T-helper 1 cell treated with Interleukin-12 subunit alpha and Interleukin-12 subunit beta and Interleukin-4 antibody, amounts not matched to agents 30 μg/mL and 1 μg/mL, for 36 hours (primary cell): ENCODE data around the gene PPP1R7.
"Not testable (repeated sequence)": the region's sequence is repeated elsewhere in the genome, so short reads cannot be mapped to it uniquely, and the experiment has no call there.

Experiments
- H3K27ac Mint-ChIP-seq: one replicate; pipeline ENCODE4 v1.8.0; 2021; ENCODE audit warnings: mild to moderate bottlenecking, mixed read lengths
- H3K27me3 Mint-ChIP-seq: one replicate; pipeline ENCODE4 v1.8.0; 2021; ENCODE audit warnings: low read depth, mixed read lengths
- H3K36me3 Mint-ChIP-seq: one replicate; pipeline ENCODE4 v1.8.0; 2021; ENCODE audit warnings: low read depth, mixed read lengths
- H3K4me1 Mint-ChIP-seq: one replicate; pipeline ENCODE4 v1.8.0; 2021; ENCODE audit warnings: low read depth, mixed read lengths
- H3K4me3 Mint-ChIP-seq: one replicate; pipeline ENCODE4 v1.8.0; 2021; ENCODE audit warnings: mild to moderate bottlenecking, moderate library complexity, mixed read lengths
- H3K9me3 Mint-ChIP-seq: one replicate; pipeline ENCODE4 v1.8.0; 2021; ENCODE audit warnings: mixed read lengths

Gene PPP1R7

DNA sequence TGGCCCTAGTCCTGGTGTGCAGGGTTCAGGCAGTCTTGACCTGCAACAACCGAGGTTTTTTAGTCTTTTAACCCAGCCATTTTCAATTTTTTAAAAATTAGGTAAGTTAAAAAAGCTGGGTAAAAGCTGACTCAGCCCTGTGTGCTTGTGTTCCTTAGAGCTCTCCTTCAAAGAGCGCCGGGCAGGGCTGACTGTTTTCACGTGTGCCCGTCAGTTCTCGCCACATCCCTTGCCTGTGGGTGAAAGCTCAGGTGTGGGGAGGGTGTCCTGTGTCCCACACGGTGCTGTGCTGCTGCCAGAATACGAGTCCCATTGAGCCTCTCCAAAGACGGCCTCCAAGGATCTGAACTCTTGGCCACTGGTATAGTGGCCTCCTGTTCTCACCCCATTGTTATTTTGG lies 33.0 kb downstream of the PPP1R7 start:
- Mint-ChIP-seq H3K4me3 (no peak overlapping the region), H3K27ac (no peak overlapping the region), H3K36me3 (peaks cover 15% of the 10 kb centered on the region), H3K9me3 (no peaks in the 10 kb centered on the region), H3K27me3 (no peaks in the 10 kb centered on the region), H3K4me1 (no peaks in the 10 kb centered on the region)

DNA sequence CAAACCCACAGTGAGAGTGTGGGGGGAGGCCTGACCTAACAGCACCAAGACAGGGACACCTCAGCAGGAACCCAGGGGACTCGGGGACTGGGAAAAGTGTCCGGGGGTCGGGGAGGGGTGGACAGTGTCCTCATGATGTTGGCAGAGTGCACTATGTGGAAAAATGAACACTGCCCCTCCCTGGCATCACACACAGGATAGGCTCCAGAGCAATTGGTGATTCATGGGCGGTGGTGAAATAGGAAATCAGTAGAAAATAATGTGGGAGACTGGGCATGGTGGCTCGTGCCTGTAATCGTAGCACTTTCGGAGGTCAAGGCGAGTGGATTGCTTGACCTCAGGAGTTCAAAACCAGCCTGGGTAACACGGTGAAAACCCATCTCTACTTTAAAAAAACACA lies 34.6 kb downstream of the PPP1R7 start:
- no peak overlapping the region for H3K27ac Mint-ChIP-seq
- H3K36me3 Mint-ChIP-seq: peaks cover 5% of the 10 kb centered on the region
- no peak overlapping the region for H3K4me3 Mint-ChIP-seq
- H3K9me3 Mint-ChIP-seq: no peaks in the 10 kb centered on the region
- no peaks in the 10 kb centered on the region for H3K27me3 Mint-ChIP-seq
- no peaks in the 10 kb centered on the region for H3K4me1 Mint-ChIP-seq

DNA sequence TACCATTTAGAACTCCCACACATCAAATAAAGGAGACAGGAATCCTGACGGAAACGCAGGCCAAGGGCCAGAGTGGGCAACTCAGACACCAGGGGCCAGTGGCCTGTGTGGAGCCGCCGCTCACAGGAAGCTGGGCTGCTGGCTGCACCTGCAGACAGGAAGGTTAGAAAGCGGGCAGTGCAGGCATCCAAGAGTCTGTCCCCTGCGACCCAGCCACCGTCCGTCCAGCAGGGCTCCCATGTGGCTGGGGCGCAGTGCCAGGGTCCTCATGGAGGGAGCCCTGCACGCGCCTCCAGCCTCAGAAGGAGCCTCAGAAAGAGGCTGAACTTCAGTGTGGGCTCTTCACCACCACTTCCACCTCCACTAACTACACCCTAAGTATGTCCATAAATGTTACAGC lies 35.7 kb downstream of the PPP1R7 start:
- H3K4me3 Mint-ChIP-seq: no peak overlapping the region
- H3K4me1 Mint-ChIP-seq: no peaks in the 10 kb centered on the region
- H3K36me3 Mint-ChIP-seq: peaks cover 2% of the 10 kb centered on the region
- H3K27ac Mint-ChIP-seq: no peak overlapping the region
- H3K9me3 Mint-ChIP-seq: no peaks in the 10 kb centered on the region
- H3K27me3 Mint-ChIP-seq: no peaks in the 10 kb centered on the region

DNA sequence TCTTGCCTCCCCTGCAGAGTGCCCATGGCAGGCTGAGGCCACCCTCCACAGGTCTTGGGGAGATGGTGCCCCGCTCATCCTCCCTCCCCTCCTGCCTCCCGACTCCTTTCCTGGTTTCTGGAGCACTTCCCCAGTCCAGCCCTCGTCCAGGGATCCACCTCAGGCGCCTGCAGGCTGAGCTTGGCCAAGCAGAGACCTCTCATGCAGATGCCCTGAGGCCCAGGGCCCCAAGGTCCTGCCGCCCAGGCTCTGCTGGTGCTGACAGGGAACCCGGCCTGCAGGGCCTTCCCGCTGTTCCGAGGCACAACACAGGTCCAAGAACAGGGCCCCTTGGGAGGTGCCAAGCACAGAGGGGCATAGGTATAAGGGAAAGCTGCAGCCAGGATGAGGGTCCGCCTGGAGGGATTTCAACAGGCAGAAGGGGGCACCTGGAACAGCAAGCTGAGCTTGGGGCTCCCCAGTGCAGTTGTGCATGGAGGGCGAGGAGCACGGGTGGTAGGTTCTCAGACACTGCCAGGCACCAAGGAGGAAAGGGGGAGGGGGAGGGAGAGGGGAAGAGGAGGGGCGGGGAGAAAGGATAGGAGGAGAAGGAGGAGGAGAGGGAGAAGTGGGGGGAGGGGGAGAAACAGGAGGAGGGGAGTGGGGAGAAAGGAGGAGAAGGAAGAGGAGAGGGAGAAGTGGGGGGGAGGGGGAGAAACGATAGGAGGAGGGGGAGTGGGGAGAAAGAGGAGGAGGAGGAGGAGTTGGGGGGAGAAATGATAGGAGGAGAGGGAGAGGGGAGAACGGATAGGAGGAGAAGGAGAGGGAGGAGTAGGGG lies 37.0 kb downstream of the PPP1R7 start:
- Mint-ChIP-seq H3K36me3 (no peaks in the 10 kb centered on the region), H3K4me1 (no peaks in the 10 kb centered on the region), H3K9me3 (no peaks in the 10 kb centered on the region), H3K4me3 (no peak overlapping the region), H3K27me3 (no peaks in the 10 kb centered on the region), H3K27ac (no peak overlapping the region)

DNA sequence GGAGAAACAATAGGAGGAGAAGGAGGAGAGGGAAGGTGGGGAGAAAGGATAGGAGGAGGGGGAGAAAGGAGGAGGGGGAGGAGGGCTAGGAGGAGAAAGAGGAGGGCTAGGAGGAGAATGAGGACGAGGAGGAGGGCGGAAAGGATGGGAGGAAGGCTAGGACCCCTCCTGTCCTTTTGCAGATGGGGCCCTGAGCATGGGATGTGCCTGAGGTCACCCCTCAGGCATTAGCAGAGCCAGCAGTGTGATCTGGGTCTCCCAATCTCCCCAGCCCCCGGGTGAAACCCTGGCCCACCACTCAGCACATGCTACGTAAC lies 37.6 kb downstream of the PPP1R7 start:
- no peak overlapping the region for H3K4me3 Mint-ChIP-seq
- H3K4me1 Mint-ChIP-seq: no peaks in the 10 kb centered on the region
- H3K27ac Mint-ChIP-seq: no peak overlapping the region
- H3K27me3 Mint-ChIP-seq: no peaks in the 10 kb centered on the region
- H3K36me3 Mint-ChIP-seq: no peaks in the 10 kb centered on the region
- no peaks in the 10 kb centered on the region for H3K9me3 Mint-ChIP-seq

DNA sequence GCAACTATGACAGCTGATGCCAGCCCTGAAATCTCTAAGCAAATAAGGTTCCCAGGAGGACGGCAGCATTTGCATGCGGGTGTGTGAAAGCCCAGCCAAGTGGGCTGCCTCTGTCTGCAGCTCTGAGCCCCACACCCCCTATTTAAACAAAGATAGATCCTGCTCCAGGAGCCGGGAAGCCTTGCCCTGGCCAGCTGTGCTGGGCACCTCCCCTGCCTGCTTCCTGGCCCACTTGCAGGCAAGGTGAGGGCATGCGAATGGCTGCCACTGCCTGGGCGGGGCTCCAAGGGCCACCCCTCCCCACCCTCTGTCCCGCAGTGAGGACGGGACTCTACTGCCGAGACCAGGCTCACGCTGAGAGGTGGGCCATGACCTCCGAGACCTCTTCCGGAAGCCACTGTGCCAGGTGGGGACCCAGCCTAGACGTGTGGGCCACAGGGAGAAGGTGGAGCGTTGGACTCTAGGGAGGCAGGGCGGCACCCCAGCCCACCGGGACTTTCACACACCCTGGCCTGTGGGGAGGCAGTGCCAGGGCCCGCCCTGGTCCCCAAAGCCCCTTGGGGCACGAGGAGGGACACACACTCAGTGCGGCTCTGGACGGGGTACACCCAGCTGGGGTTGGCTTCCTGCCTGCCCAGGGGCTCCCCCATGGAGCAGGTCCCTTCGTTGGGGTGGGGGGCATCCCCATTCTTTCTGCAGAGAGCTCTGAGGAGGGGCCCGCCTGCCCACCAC lies 38.3 kb downstream of the PPP1R7 start, which contains the start of gene ANO7:
Gene ANO7, plus strand, starts transcription at position 317 of the 732 bp plus-strand sequence. CDS start 1,387 bp downstream, outside the sequence.
- H3K9me3 Mint-ChIP-seq: no peaks in the 10 kb centered on the region
- no peaks in the 10 kb centered on the region for H3K27me3 Mint-ChIP-seq
- H3K27ac Mint-ChIP-seq: no peak within 1 kb of the TSS
- H3K36me3 Mint-ChIP-seq: no peaks in the 10 kb centered on the region
- no peak within 1 kb of the TSS for H3K4me3 Mint-ChIP-seq
- H3K4me1 Mint-ChIP-seq: no peaks in the 10 kb centered on the region

DNA sequence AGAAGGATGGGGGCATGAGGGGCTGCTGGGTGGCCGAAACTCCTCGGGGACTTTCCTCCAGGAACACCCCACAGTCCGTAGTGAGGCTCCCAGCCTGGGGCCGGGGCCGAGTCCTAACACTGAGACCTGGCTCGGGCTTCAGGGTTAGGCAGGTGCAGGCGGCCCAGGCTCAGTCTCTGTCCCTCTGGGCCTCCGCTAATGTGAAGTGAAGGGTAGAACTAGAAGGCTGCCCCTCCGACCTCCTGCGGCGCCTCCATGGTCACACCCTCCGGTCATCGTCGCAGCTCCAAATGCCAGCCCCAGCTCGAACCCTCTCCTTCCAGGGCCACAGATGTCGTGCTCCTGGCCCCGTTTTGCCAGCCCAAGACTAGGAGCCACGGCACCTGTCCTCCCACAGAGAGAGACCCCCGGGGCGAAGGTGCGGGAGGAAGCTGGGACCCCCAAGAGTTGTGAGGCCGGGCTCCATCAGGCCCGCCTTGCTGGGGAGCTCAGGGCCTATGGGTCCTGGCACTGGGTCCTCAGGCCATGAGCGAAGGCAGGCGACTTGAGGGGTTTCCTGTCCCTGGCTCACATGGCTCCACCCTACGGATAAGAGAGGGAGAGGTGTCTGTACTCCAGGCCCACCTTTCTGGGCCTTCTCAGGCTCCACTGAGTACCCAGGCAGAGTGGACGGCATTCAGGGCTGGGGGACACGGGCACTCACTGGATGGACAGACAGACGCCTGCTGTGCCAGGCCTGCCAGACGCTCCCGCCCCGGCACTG lies 39.0 kb downstream of the PPP1R7 start:
- Mint-ChIP-seq H3K36me3 (no peaks in the 10 kb centered on the region), H3K27me3 (no peaks in the 10 kb centered on the region), H3K9me3 (no peaks in the 10 kb centered on the region), H3K4me1 (no peaks in the 10 kb centered on the region), H3K27ac (no peak overlapping the region), H3K4me3 (no peak overlapping the region)

DNA sequence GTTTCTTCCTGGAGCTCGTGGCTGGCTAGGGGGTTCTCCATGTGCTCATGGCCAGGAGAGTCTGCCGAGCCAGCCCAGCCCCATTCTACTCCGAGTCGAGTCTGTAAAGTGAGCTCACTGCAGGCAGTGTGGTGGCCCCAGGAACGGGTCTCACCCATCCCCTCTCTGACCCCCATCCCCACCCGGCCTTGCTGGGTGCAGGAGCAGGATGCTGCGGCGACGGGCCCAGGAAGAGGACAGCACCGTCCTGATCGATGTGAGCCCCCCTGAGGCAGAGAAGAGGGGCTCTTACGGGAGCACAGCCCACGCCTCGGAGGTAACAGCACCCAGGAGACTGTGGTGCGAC lies 39.6 kb downstream of the PPP1R7 start:
- Mint-ChIP-seq H3K36me3 (no peaks in the 10 kb centered on the region), H3K4me1 (no peaks in the 10 kb centered on the region), H3K9me3 (no peaks in the 10 kb centered on the region), H3K27ac (no peak overlapping the region), H3K4me3 (no peak overlapping the region), H3K27me3 (no peaks in the 10 kb centered on the region)

DNA sequence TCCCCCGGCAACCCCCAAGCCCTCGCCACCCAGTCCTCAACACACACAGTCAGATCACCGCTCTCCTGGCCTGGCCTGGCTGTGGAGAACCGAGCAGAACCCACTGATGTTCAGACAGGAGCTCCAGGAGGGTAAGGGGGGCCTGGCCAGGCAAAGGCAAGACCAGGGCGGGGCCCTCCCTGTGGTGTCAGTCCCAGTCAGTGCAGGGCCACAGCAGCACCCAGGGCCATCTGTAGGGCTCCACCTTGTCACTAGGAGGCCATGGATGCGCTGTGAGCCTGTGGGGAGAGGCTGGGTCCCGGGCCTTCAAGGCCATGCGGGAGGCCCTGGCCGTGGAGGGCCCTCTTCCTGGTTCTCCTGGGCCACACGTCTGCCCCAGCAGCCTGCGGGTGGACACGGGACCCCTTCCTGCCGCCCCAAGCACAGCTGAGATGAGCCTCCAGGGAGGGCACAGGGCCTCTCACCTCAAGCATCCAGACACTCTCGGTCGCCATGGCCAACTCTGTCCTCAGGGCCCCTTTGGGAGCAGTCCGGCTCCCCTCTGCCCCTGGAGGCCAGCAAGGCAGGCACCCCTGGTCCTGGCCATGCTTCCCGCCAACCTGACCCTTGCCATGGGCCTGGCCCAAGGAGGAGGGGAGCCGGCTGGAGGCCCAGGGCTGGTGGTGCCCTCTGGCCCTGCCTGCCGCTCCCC lies 40.2 kb downstream of the PPP1R7 start:
- H3K27ac Mint-ChIP-seq: no peak overlapping the region

DNA sequence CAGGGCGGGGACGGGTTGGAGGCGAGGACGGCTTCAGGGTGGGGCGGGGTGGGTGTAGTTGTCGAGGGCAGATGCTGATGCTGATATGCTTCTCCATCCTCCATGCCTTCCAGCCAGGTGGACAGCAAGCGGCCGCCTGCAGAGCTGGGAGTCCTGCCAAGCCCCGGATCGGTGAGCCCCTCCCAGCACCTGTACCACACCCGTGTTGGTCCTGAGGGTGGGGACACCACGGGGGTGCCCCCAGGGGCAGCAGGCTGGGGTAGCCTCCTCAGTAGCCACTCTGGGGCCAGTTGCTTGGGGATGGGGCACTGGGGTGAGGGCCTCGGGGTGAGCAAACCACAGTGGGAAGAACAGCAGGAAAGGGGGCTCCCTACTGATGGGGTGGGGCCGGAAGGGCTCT lies 40.8 kb downstream of the PPP1R7 start:
- Mint-ChIP-seq H3K36me3 (no peaks in the 10 kb centered on the region), H3K9me3 (no peaks in the 10 kb centered on the region)

More for the DNA sequence above, 40.2 kb downstream of the PPP1R7 start:
- Mint-ChIP-seq H3K4me1 (no peaks in the 10 kb centered on the region), H3K4me3 (no peak overlapping the region), H3K27me3 (no peaks in the 10 kb centered on the region), H3K36me3 (no peaks in the 10 kb centered on the region), H3K9me3 (no peaks in the 10 kb centered on the region)

DNA sequence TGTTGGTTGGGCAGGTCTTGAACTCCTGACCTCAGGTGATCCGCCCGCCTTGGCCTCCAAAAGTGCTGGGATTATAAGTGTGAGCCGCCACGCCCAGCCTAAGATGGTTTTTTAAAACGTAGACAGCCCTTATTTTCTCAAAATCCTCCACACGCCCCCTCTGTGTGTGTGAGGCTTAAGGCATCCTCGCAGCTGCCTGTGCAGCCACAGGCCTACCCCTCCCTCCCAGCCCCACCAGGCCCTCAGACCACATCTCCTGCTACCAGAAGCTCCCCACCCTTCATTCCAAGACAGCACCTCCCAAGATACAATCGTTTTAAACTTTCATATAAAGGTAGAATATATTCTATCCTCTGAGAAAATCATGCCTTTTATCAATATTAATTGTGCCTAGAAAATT lies 43.0 kb downstream of the PPP1R7 start:
- no peak overlapping the region for H3K4me3 Mint-ChIP-seq
- H3K36me3 Mint-ChIP-seq: no peaks in the 10 kb centered on the region
- H3K27me3 Mint-ChIP-seq: no peaks in the 10 kb centered on the region
- H3K4me1 Mint-ChIP-seq: no peaks in the 10 kb centered on the region
- H3K27ac Mint-ChIP-seq: no peak overlapping the region
- no peaks in the 10 kb centered on the region for H3K9me3 Mint-ChIP-seq

More for the DNA sequence above, 40.8 kb downstream of the PPP1R7 start:
- no peaks in the 10 kb centered on the region for H3K4me1 Mint-ChIP-seq
- H3K27me3 Mint-ChIP-seq: no peaks in the 10 kb centered on the region
- H3K27ac Mint-ChIP-seq: no peak overlapping the region
- H3K4me3 Mint-ChIP-seq: no peak overlapping the region

DNA sequence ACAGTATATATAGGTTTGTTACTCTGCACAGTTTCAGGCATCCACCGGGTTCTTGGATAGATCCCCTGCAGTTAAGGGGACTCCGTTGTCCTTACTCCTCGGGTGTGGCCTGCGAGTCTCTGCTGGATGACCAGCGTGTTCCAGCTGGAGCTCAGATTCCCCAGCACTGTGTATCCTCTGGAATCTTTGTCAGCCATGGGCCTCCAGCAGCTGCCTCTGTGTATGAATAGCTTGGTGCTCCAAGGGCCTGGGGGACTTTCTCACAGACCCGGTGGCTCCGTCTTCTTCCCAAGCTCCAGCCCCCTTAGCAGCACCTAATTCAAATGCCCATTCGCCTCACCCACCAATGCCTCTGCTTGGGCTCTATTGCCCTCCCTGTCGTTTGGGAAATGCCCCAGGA lies 44.5 kb downstream of the PPP1R7 start:
- Mint-ChIP-seq H3K4me3 (no peak overlapping the region), H3K27me3 (no peaks in the 10 kb centered on the region), H3K36me3 (no peaks in the 10 kb centered on the region), H3K9me3 (no peaks in the 10 kb centered on the region), H3K27ac (no peak overlapping the region), H3K4me1 (no peaks in the 10 kb centered on the region)

DNA sequence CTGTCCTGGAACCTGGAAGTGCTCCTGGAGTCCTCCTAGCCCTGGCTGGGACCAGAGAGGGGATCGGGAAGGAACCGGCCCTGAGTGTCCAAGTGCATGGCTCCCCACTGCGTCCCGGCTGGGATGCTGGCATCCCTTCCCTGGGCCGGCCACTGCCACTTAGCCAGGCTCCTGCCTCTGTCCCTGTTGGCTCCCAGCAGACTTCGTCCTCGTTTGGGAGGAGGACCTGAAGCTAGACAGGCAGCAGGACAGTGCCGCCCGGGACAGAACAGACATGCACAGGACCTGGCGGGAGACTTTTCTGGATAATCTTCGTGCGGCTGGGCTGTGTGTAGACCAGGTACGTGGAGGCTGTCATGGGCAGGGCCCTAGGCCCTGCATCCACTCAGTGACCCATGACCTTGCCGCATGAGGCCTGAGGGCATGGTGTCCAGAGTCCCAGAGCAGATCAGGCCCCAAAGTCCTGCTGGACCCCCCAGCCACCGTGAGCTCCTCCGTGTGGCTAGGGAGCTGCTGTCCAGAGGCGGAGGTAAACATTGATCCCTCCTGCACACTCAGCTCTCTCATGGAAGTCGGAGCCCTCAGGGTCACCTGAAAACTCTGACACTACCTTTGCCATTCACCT lies 45.4 kb downstream of the PPP1R7 start:
- Mint-ChIP-seq H3K4me3 (no peak overlapping the region), H3K36me3 (no peaks in the 10 kb centered on the region), H3K9me3 (no peaks in the 10 kb centered on the region), H3K27ac (no peak overlapping the region), H3K4me1 (no peaks in the 10 kb centered on the region), H3K27me3 (no peaks in the 10 kb centered on the region)

DNA sequence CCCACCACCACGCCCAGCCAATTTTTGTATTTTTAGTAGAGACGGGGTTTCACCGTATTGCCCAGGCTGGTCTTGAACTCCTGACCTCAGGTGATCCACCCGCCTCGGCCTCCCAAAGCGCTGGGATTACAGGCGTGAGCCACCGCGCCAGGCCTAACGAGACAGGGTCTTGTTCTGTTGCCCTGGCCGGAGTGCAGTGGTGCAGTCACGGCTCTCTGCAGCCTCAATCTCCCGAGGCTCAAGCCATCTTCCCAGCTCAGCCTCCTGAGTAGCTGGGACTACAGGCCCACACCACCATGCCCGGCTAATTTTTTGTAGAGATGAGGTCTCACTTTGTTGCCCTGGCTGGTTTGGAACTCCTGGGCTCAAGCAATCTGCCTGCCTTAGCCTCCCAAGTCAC lies 47.0 kb downstream of the PPP1R7 start:
- not testable (repeated sequence) for H3K27me3 Mint-ChIP-seq, H3K9me3 Mint-ChIP-seq, H3K27ac Mint-ChIP-seq, H3K36me3 Mint-ChIP-seq, H3K4me3 Mint-ChIP-seq, H3K4me1 Mint-ChIP-seq
